CD4-positive, alpha-beta T cell (primary cell): Measurements from ENCODE around the gene SH3RF3. TPM values are rescaled to one million over a fixed set of nuclear protein-coding genes. Genes with fewer than 3 reads are reported as not detected.
A peak's percentile ranks its signal among the peaks of the same experiment; 100 is the strongest.

ENCODE experiments used
- ATAC-seq: fragments of 200-7000 bp; cut with Tn5 transposase; one replicate; pipeline ENCODE4 v1.10.0; 2022; ENCODE audit warnings: mild to moderate bottlenecking; ENCODE audit not compliant: poor library complexity
- CTCF ChIA-PET: fragments of 350-600 bp; sonication (Branson Sonifier 250); formaldehyde crosslinking; loops from one replicate; lab custom pipeline; 2021; ENCODE audit warnings: antibody characterized with exemption, inconsistent platforms; lab: Charles Lee
- POLR2A ChIA-PET: fragments of 350-600 bp; sonication (Branson Sonifier 250); formaldehyde crosslinking; loops from one replicate; lab custom pipeline; 2021; ENCODE audit warnings: antibody characterized with exemption, inconsistent platforms; lab: Charles Lee
- DNase-seq, 14 experiments: peaks; one replicate each; pipeline ENCODE4 v3.0.0-alpha.2; 2013 to 2020; ENCODE audit warnings: mixed read lengths in 2 of 14
- H3K27ac ChIP-seq, 2 donors: one replicate each; pipeline versions ENCODE4 v1.5.1 to v1.7.0; 2013; ENCODE audit warnings: low read length in 2 of 2, low read depth in 1 of 2, mild to moderate bottlenecking in 1 of 2
- H3K27me3 ChIP-seq, 2 experiments: 1 replicate in 1 of 2; 2 replicates in 1 of 2; pipeline versions ENCODE4 v1.6.1 to v1.7.0; 2013; ENCODE audit warnings: low read length in 2 of 2, control low read depth in 1 of 2, mild to moderate bottlenecking in 1 of 2, moderate library complexity in 1 of 2; ENCODE audit not compliant: insufficient read depth in 2 of 2, control insufficient read depth in 1 of 2
- H3K36me3 ChIP-seq: one replicate; pipeline ENCODE4 v1.6.1; 2013; ENCODE audit warnings: low read length, control low read depth; ENCODE audit not compliant: insufficient read depth
- H3K4me1 ChIP-seq: one replicate; pipeline ENCODE4 v1.6.1; 2013; ENCODE audit warnings: low read length, control low read depth; ENCODE audit not compliant: insufficient read depth
- H3K4me3 ChIP-seq: one replicate; pipeline ENCODE4 v1.5.1; 2013; ENCODE audit warnings: mild to moderate bottlenecking, low read length, moderate library complexity
- H3K9me3 ChIP-seq, 2 experiments: 1 replicate in 1 of 2; 2 replicates in 1 of 2; pipeline versions ENCODE4 v1.6.1 to v1.7.0; 2013; ENCODE audit warnings: low read length in 2 of 2, mild to moderate bottlenecking in 2 of 2, control low read depth in 1 of 2, moderate library complexity in 1 of 2; ENCODE audit not compliant: control insufficient read depth in 1 of 2, insufficient read depth in 1 of 2
- H3K27ac Mint-ChIP-seq: one replicate; pipeline ENCODE4 v1.8.0; 2020; ENCODE audit warnings: mixed read lengths
- H3K27me3 Mint-ChIP-seq: one replicate; pipeline ENCODE4 v1.8.0; 2021; ENCODE audit warnings: mixed read lengths
- H3K36me3 Mint-ChIP-seq: one replicate; pipeline ENCODE4 v1.8.0; 2021; ENCODE audit warnings: low read depth, mixed read lengths
- H3K4me1 Mint-ChIP-seq: one replicate; pipeline ENCODE4 v1.8.0; 2021; ENCODE audit warnings: low read depth, mixed read lengths
- H3K4me3 Mint-ChIP-seq: one replicate; pipeline ENCODE4 v1.8.0; 2020; ENCODE audit warnings: mild to moderate bottlenecking, mixed read lengths
- H3K9me3 Mint-ChIP-seq: one replicate; pipeline ENCODE4 v1.8.0; 2020; ENCODE audit warnings: mixed read lengths
- intact Hi-C, 2 experiments: fragments of 100-400 bp; cut with DNase I in 1 of 2; cut with micrococcal nuclease in 1 of 2; formaldehyde crosslinking; loops; one replicate each; pipeline versions ENCODE4 v1.15.1 to v1.9.0; 2023 to 2025; cut with DNase I, micrococcal nuclease
- total RNA-seq, 174 experiments: library from RNA in 2 of 174; stranded (reverse) in 2 of 174; gene quantifications; one replicate each; pipeline ENCODE4 v1.2.3 and lab custom pipeline; 2021 to 2026
- TF ChIP-seq, protein P1 (sequence below): fragments of 200-600 bp; IDR thresholded peaks from one replicate; pipeline ENCODE4 v1.8.0; 2022; ENCODE audit warnings: antibody characterized with exemption, mild to moderate bottlenecking

SH3RF3 gene
- total RNA-seq, 2 experiments from 2014 or later = 5.2 to 5.9 TPM

DNA sequence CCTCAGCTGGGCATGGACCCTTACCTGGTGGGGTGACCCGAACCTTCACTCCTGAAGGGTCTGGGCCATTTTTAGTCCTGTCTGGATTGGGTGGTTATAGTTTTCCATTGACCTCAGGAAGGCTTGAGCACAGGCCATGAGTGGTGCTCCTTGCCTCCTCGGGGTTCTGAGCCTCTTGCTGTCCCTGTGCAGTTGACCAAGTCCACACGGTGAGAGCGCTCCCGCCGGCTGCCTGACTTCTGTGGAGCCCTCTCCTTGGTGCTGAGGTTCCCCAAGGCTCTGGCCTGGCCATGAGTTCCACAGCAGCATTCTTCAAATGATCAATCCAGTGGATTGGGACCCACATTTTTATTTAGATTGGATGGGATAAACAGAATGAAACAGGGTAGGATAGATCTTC is 325.3 kb downstream of the SH3RF3 start:
- no peaks in the 10 kb centered on the region for H3K4me1 Mint-ChIP-seq
- intact Hi-C loops = no loop called here
- ATAC-seq (no peak), DNase-seq (peak in 1 of 14 experiments; percentile 25)
- TF ChIP-seq, protein P1, sequence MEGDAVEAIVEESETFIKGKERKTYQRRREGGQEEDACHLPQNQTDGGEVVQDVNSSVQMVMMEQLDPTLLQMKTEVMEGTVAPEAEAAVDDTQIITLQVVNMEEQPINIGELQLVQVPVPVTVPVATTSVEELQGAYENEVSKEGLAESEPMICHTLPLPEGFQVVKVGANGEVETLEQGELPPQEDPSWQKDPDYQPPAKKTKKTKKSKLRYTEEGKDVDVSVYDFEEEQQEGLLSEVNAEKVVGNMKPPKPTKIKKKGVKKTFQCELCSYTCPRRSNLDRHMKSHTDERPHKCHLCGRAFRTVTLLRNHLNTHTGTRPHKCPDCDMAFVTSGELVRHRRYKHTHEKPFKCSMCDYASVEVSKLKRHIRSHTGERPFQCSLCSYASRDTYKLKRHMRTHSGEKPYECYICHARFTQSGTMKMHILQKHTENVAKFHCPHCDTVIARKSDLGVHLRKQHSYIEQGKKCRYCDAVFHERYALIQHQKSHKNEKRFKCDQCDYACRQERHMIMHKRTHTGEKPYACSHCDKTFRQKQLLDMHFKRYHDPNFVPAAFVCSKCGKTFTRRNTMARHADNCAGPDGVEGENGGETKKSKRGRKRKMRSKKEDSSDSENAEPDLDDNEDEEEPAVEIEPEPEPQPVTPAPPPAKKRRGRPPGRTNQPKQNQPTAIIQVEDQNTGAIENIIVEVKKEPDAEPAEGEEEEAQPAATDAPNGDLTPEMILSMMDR = no peak
- H3K9me3 ChIP-seq = no peaks in the 10 kb centered on the region
- no peaks in the 10 kb centered on the region for H3K27me3 Mint-ChIP-seq
- POLR2A ChIA-PET = no interaction called here
- no peak overlapping the region for H3K27ac Mint-ChIP-seq
- no peak overlapping the region for H3K27ac ChIP-seq
- CTCF ChIA-PET = no interaction called here
- H3K27me3 ChIP-seq = no peaks in the 10 kb centered on the region
- H3K4me3 ChIP-seq = no peak overlapping the region
- H3K36me3 ChIP-seq = no peaks in the 10 kb centered on the region
- no peak overlapping the region for H3K4me3 Mint-ChIP-seq
- no peaks in the 10 kb centered on the region for H3K9me3 Mint-ChIP-seq
- H3K36me3 Mint-ChIP-seq = peaks cover 18% of the 10 kb centered on the region
- no peaks in the 10 kb centered on the region for H3K4me1 ChIP-seq

DNA sequence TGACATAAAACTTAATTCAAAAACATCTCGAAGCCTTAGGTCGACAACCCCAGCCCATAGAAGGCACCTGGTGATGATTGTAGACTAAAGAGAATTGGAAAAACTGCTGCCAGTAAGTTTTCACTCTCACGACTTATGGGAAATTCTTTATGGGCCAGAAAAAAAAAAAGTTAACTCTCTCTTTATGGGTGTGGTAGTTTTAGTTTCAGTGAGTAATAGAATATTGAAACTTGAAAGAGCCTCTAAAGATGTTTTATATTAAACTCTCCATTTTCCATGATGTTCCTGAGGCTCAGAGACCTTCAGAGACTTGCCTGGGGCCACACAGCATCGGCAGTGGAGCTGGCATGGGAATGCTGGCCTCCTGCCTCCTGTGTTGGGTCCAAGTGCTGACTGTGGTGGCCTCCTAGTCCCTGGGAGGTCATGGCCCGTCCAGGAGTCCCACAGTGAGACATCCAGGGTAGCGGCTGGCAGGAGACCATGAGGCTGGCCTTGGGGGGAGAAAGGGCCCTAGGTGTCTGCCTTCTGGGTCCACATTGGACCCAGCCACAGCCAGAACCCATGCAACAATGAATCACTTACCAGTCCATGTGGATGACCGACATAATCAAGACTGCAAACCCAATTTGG is 325.9 kb downstream of the SH3RF3 start:
- no peak for ATAC-seq
- H3K36me3 ChIP-seq = no peaks in the 10 kb centered on the region
- ChIA-PET POLR2A (interaction anchor here (0.6 kb wide), 1 partner anchor 88 kb away, joined by 3 read pairs; no protein-coding TSS in a partner anchor), CTCF (no interaction called here)
- intact Hi-C loops = no loop called here
- TF ChIP-seq, protein P1 = no peak
- H3K4me1 Mint-ChIP-seq = no peaks in the 10 kb centered on the region
- H3K4me1 ChIP-seq = no peaks in the 10 kb centered on the region
- H3K27me3 ChIP-seq = no peaks in the 10 kb centered on the region
- H3K4me3 Mint-ChIP-seq = no peak overlapping the region
- no peak overlapping the region for H3K4me3 ChIP-seq
- DNase-seq = peak in 1 of 14 experiments; percentile 14
- no peaks in the 10 kb centered on the region for H3K9me3 Mint-ChIP-seq
- no peak overlapping the region for H3K27ac ChIP-seq
- no peak overlapping the region for H3K27ac Mint-ChIP-seq
- no peaks in the 10 kb centered on the region for H3K9me3 ChIP-seq
- no peaks in the 10 kb centered on the region for H3K27me3 Mint-ChIP-seq
- peaks cover 13% of the 10 kb centered on the region for H3K36me3 Mint-ChIP-seq

DNA sequence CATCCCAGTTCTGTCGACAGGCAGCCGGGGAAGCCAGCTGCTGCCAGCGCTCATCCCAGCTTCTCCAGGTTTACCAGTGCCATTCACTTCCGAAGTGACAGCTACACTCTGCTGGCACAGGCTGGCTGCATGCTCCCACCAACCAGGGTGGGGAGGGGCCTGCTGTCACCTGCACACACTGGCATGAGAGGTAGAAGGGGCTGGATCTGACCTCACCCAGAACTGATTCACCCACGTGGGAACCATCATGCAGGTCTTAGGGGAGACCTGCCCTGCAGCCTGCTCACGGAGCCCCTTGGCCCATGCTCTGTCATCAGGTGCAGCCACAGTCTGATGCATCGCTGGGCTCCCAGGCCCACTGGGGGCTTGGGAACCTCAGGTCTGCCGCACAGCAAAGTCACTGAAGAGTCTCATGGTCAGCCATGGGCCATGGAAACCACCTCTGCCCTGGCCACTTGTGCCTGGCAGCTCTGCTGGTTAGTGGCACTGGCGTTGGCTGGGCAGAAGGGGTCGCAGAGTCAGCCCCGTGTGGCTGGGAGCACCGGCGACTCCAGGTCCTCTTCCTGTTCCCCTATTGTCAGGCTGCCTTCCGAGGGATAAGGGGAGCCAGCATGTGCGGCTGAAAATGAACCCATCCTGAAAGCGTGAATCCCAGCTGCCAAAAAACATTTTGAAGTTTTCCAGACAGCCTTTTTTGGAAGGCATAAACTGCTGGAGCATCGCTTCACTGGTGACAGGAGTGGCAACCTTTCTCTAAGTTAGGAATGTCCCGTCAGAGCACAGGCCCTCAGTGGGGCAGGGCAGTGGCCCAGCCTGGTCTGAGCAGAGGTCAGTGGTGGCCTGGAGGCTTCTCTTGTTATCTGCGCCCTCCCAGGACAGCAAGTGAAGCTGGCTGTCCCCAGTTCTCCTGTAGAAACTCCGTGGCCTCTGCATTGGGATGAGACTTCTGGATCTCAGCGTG is 327.0 kb downstream of the SH3RF3 start:
- Mint-ChIP-seq H3K36me3 (peaks cover 13% of the 10 kb centered on the region), H3K27ac (no peak overlapping the region), H3K4me1 (no peaks in the 10 kb centered on the region), H3K27me3 (no peaks in the 10 kb centered on the region), H3K4me3 (no peak overlapping the region), H3K9me3 (no peaks in the 10 kb centered on the region)
- ChIA-PET POLR2A (no interaction called here), CTCF (no interaction called here)
- Histone ChIP-seq H3K4me3 (no peak overlapping the region), H3K27me3 (no peaks in the 10 kb centered on the region), H3K4me1 (no peaks in the 10 kb centered on the region), H3K27ac (no peak overlapping the region), H3K36me3 (no peaks in the 10 kb centered on the region), H3K9me3 (no peaks in the 10 kb centered on the region)
- DNase-seq = peak in 1 of 14 experiments; percentile 2
- no peak for ATAC-seq
- TF ChIP-seq, protein P1 = no peak
- intact Hi-C loops = no loop called here
